ENCODE data around the gene CCDC191.

GRCh38 chr3:114076711-114077110 is 20.4 kb upstream of the CCDC191 start:
- no peak for TF ChIP-seq ZNF558 (tag by site-specific recombination; IDR thresholded peaks at IDR 0.05)
- TF ChIP-seq, protein P1, sequence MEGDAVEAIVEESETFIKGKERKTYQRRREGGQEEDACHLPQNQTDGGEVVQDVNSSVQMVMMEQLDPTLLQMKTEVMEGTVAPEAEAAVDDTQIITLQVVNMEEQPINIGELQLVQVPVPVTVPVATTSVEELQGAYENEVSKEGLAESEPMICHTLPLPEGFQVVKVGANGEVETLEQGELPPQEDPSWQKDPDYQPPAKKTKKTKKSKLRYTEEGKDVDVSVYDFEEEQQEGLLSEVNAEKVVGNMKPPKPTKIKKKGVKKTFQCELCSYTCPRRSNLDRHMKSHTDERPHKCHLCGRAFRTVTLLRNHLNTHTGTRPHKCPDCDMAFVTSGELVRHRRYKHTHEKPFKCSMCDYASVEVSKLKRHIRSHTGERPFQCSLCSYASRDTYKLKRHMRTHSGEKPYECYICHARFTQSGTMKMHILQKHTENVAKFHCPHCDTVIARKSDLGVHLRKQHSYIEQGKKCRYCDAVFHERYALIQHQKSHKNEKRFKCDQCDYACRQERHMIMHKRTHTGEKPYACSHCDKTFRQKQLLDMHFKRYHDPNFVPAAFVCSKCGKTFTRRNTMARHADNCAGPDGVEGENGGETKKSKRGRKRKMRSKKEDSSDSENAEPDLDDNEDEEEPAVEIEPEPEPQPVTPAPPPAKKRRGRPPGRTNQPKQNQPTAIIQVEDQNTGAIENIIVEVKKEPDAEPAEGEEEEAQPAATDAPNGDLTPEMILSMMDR (tag by site-specific recombination; IDR thresholded peaks at IDR 0.05): no peak
- TF ChIP-seq ZFP69B (tag by site-specific recombination; IDR thresholded peaks at IDR 0.05): no peak
- TF ChIP-seq ZNF660 (tag by site-specific recombination; IDR thresholded peaks at IDR 0.05): no peak
- no peak for TF ChIP-seq ZBTB1 (tag by site-specific recombination; IDR thresholded peaks at IDR 0.05)
